IPS-18a (cell line): ENCODE results near the gene HSPA1A.

Experiments used
- H3K27ac ChIP-seq: one replicate; pipeline ENCODE4 v1.5.1; 2013; ENCODE audit warnings: low read length
- H3K27me3 ChIP-seq: one replicate; pipeline ENCODE4 v1.6.1; 2013; ENCODE audit warnings: mild to moderate bottlenecking, low read length; ENCODE audit not compliant: control insufficient read depth, insufficient read depth
- H3K36me3 ChIP-seq: one replicate; pipeline ENCODE4 v1.6.1; 2013; ENCODE audit warnings: low read depth, low read length; ENCODE audit not compliant: control insufficient read depth
- H3K4me1 ChIP-seq: one replicate; pipeline ENCODE4 v1.6.1; 2013; ENCODE audit warnings: low read depth, low read length; ENCODE audit not compliant: control insufficient read depth
- H3K4me3 ChIP-seq: one replicate; pipeline ENCODE4 v1.5.1; 2013; ENCODE audit warnings: low read length
- H3K9ac ChIP-seq: one replicate; pipeline ENCODE4 v1.6.1; 2013; ENCODE audit warnings: mild to moderate bottlenecking, low read length, moderate library complexity
- H3K9me3 ChIP-seq: one replicate; pipeline ENCODE4 v1.6.1; 2013; ENCODE audit warnings: low read depth, low read length; ENCODE audit not compliant: control insufficient read depth

Gene HSPA1A

DNA sequence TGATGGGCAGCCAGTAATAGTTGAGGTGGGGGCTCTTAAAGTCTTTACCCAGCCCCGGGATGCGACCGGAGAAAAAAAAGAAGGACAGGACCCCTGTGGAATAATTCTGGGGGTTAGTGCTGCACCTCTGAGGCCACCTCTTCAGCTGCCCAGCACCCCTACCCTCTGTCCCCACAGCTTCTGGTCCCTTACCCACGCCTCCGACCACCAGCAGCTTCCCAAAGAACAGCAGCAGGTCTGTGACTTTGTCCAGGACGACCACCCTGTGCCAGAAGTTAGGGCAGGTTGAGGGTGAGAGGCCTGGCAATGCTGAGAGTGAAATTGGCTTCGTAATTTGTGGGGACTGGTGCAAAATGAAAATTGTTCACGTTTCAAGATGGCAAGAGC lies 49.5 kb downstream of the HSPA1A start:
- Histone ChIP-seq H3K27ac (no peak overlapping the region), H3K9me3 (no peaks in the 10 kb centered on the region), H3K9ac (no peak overlapping the region), H3K4me1 (peaks cover 3% of the 10 kb centered on the region), H3K36me3 (no peaks in the 10 kb centered on the region), H3K27me3 (peaks cover 5% of the 10 kb centered on the region), H3K4me3 (no peak overlapping the region)

DNA sequence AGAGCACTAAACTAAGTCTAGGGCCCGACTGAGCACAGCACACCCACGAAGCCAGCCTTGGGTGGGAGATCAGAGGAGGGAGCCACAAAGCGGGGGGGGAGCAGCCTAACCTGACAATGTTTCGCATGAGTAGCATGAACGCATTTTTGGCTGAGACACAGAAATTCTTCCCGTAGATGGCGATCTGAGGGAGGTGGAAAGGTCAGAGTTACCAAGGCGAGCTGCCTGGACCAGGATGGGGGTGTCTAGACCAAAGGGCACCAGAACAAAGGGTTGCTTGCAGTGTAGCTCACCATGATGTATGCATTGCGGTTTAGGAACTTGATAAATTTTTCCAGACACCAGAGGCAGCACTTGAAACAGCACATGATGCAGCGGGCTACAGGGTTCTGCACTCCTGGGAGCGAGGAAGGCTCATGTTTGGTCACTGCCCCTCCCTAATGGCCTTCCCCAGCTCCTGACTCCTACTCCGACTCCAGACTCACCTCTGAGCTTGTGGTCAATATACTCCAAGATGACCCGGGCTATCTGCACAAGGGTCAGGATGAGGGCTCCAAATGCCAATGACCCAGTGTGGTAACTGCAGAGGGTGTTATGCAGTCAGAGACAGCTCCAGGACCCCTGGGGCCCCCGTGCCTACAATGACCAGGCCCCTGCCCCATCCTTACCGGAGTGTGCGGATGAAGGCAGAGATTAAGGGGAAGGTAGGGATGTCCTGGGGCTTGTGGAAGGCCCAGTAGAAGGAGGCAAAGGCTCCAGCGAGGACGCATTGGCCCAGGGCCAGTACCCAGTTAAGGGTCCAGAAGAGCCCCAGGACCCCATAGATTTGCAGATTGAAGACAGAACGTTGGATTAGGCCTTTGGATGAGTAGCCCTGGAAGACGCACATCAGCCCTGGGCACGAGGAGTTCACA lies 50.1 kb downstream of the HSPA1A start:
- no peaks in the 10 kb centered on the region for H3K9me3 ChIP-seq
- H3K27ac ChIP-seq: no peak overlapping the region
- peaks cover 3% of the 10 kb centered on the region for H3K4me1 ChIP-seq
- no peaks in the 10 kb centered on the region for H3K36me3 ChIP-seq
- H3K9ac ChIP-seq: no peak overlapping the region
- H3K27me3 ChIP-seq: peaks cover 5% of the 10 kb centered on the region
- no peak overlapping the region for H3K4me3 ChIP-seq
